HepG2 (cell line): ENCODE data around the gene NFATC2. TPM values are rescaled to one million over a fixed set of nuclear protein-coding genes. Genes with fewer than 3 reads are reported as not detected.
A peak's percentile ranks its signal among the peaks of the same experiment; 100 is the strongest.

Experiments used
- ATAC-seq: fragments of 200-7000 bp; cut with Tn5 transposase; 3 replicates; pipeline ENCODE4 v1.9.1; 2020; ENCODE audit warnings: mild to moderate bottlenecking, moderate library complexity
- BruUV-seq: library from RNA; stranded (reverse); fragments of 400-500 nt; replicated peaks from 2 replicates; lab custom pipeline; 2021; lab: Mats Ljungman, UMichigan
- CTCF ChIA-PET: fragments of 300-600 bp; formaldehyde crosslinking; extraction: SDS; loops from one replicate; lab custom pipeline; 2021; ENCODE audit warnings: low total read pairs, inconsistent platforms, low intra/inter-chr PET ratio; lab: Yijun Ruan, JAX
- POLR2A ChIA-PET: fragments of 350-600 bp; sonication (Branson Sonifier 250); formaldehyde crosslinking; loops from one replicate; lab custom pipeline; 2020; ENCODE audit warnings: antibody characterized with exemption, inconsistent platforms; lab: Yijun Ruan, JAX
- DNase-seq: peaks from one replicate; pipeline ENCODE4 v3.0.0-alpha.2; 2015; ENCODE audit warnings: low spot score
- FAIRE-seq: peaks from 3 replicates; lab custom pipeline; 2011; peaks lifted over from hg19 to GRCh38; lab: Jason Lieb, UNC
- H2AFZ ChIP-seq: one replicate; pipeline ENCODE4 v1.6.1; 2011; ENCODE audit warnings: low read length, inconsistent platforms
- H3K27ac ChIP-seq: fragments of 300-600 bp; 3 replicates; pipeline ENCODE4 v1.8.0; 2011; ENCODE audit warnings: mixed run types, mild to moderate bottlenecking, mixed read lengths, low read length, inconsistent platforms; ENCODE audit not compliant: insufficient read depth; ENCODE audit errors: extremely low read length
- H3K27me3 ChIP-seq, 2 experiments: fragments of 200-600 bp in 1 of 2; 2 replicates in 1 of 2; 3 replicates in 1 of 2; pipeline versions ENCODE4 v1.6.0 to v1.8.0; 2011; ENCODE audit warnings: low read length in 2 of 2, mild to moderate bottlenecking in 2 of 2, moderate library complexity in 2 of 2, inconsistent platforms in 1 of 2; ENCODE audit not compliant: insufficient read depth in 2 of 2, control insufficient read depth in 1 of 2
- H3K36me3 ChIP-seq, 2 experiments: fragments of 200-600 bp in 1 of 2; replicated peaks in 1 of 2; 2 replicates in 1 of 2; 3 replicates in 1 of 2; pipeline versions ENCODE4 v1.5.1 to v1.8.0; 2011; ENCODE audit warnings: low read length in 2 of 2, inconsistent platforms in 1 of 2; ENCODE audit not compliant: insufficient read depth in 2 of 2, control insufficient read depth in 1 of 2
- H3K4me1 ChIP-seq: 2 replicates; pipeline ENCODE4 v1.5.1; 2012; ENCODE audit warnings: low read length, inconsistent platforms; ENCODE audit not compliant: insufficient read depth
- H3K4me2 ChIP-seq: 2 replicates; pipeline ENCODE4 v1.6.0; 2011; ENCODE audit warnings: low read depth, low read length, inconsistent platforms
- H3K4me3 ChIP-seq, 3 experiments: fragments of 200-600 bp in 1 of 3; sonication (generic), shearing (Covaris generic) in 1 of 3; replicated peaks in 1 of 3; 2 replicates each; pipeline ENCODE4 v1.5.1; 2011 to 2016; ENCODE audit warnings: low read length in 3 of 3, inconsistent platforms in 2 of 3, low read depth in 2 of 3, mild to moderate bottlenecking in 2 of 3, control low read depth in 1 of 3, mixed read lengths in 1 of 3; ENCODE audit not compliant: insufficient read depth in 1 of 3
- H3K79me2 ChIP-seq: one replicate; pipeline ENCODE4 v1.6.1; 2011; ENCODE audit warnings: low read length, inconsistent platforms; ENCODE audit not compliant: insufficient read depth
- H3K9ac ChIP-seq: 2 replicates; pipeline ENCODE4 v1.6.0; 2011; ENCODE audit warnings: mild to moderate bottlenecking, low read depth, low read length, inconsistent platforms; ENCODE audit not compliant: insufficient read depth
- H3K9me3 ChIP-seq: 2 replicates; pipeline ENCODE4 v1.5.1; 2012; ENCODE audit warnings: mild to moderate bottlenecking, low read length
- H4K20me1 ChIP-seq: 2 replicates; pipeline ENCODE4 v1.6.0; 2011; ENCODE audit warnings: inconsistent platforms, mild to moderate bottlenecking, low read length, moderate library complexity; ENCODE audit not compliant: insufficient read depth
- CENPX ChIP-seq: sonication (generic); formaldehyde crosslinking; IDR thresholded peaks from 2 replicates; pipeline ENCODE4 v1.9.0; 2021; ENCODE audit warnings: mild to moderate bottlenecking, missing genetic modification reagents, moderate library complexity
- CREB1 ChIP-seq, 2 experiments: fragments of 450-650 bp in 1 of 2; IDR thresholded peaks; 2 replicates each; pipeline ENCODE4 v1.6.1; 2016 to 2017; ENCODE audit warnings: control low read depth in 1 of 2, mild to moderate bottlenecking in 1 of 2, missing compliant biosample characterization in 1 of 2, missing genetic modification characterization in 1 of 2
- ESRRA ChIP-seq: sonication (generic); formaldehyde crosslinking; IDR thresholded peaks from 2 replicates; pipeline ENCODE4 v1.5.1; 2020; ENCODE audit warnings: mild to moderate bottlenecking, low read depth, missing genetic modification reagents
- HMGA1 ChIP-seq: sonication (generic); formaldehyde crosslinking; conservative IDR thresholded peaks from 2 replicates; pipeline ENCODE4 v1.4.0; 2020; ENCODE audit warnings: missing genetic modification reagents
- HNF4G ChIP-seq, 2 experiments: sonication (generic) in 1 of 2; formaldehyde crosslinking in 1 of 2; IDR thresholded peaks; 2 replicates each; pipeline versions ENCODE4 v1.4.0 to v1.6.1; 2011 to 2020; ENCODE audit warnings: borderline replicate concordance in 2 of 2, low read depth in 2 of 2, mild to moderate bottlenecking in 2 of 2, low read length in 1 of 2, missing genetic modification reagents in 1 of 2, moderate library complexity in 1 of 2
- HOXA9 ChIP-seq: sonication (generic); formaldehyde crosslinking; IDR thresholded peaks from 2 replicates; pipeline ENCODE4 v1.8.1; 2022; ENCODE audit warnings: missing genetic modification reagents, mild to moderate bottlenecking, moderate library complexity, borderline replicate concordance
- MED1 ChIP-seq: sonication (generic); formaldehyde crosslinking; IDR thresholded peaks from 2 replicates; pipeline ENCODE4 v1.4.0; 2020; ENCODE audit warnings: missing genetic modification reagents
- MIER3 ChIP-seq: IDR thresholded peaks from 2 replicates; pipeline ENCODE4 v1.6.1; 2016; ENCODE audit warnings: missing compliant biosample characterization, borderline replicate concordance
- NFKB2 ChIP-seq: sonication (generic); formaldehyde crosslinking; IDR thresholded peaks from 2 replicates; pipeline ENCODE4 v1.4.0; 2020; ENCODE audit warnings: missing genetic modification reagents, borderline replicate concordance
- POLR2AphosphoS2 ChIP-seq: IDR thresholded peaks from 2 replicates; pipeline ENCODE4 v1.6.1; 2011; ENCODE audit warnings: low read depth, low read length, improper control_type of control experiment
- RFXAP ChIP-seq: sonication (generic); formaldehyde crosslinking; IDR thresholded peaks from 2 replicates; pipeline ENCODE4 v1.4.0; 2020; ENCODE audit warnings: missing genetic modification reagents, borderline replicate concordance
- SNAPC5 ChIP-seq: sonication (generic); formaldehyde crosslinking; IDR thresholded peaks from 2 replicates; pipeline ENCODE4 v1.8.1; 2023; ENCODE audit warnings: mild to moderate bottlenecking, missing genetic modification reagents, borderline replicate concordance
- TOPORS ChIP-seq: sonication (generic); formaldehyde crosslinking; IDR thresholded peaks from 2 replicates; pipeline ENCODE4 v1.8.0; 2023; ENCODE audit warnings: mild to moderate bottlenecking, missing genetic modification reagents
- ZFP91 ChIP-seq: sonication (generic); formaldehyde crosslinking; IDR thresholded peaks from 2 replicates; pipeline ENCODE4 v1.9.0; 2022; ENCODE audit warnings: missing genetic modification reagents, mild to moderate bottlenecking, borderline replicate concordance
- ZNF274 ChIP-seq: sonication (generic); formaldehyde crosslinking; IDR thresholded peaks from 2 replicates; pipeline ENCODE4 v1.5.1; 2020; ENCODE audit warnings: mild to moderate bottlenecking, missing genetic modification reagents
- ZNF552 ChIP-seq: sonication (generic); formaldehyde crosslinking; IDR thresholded peaks from 2 replicates; pipeline ENCODE4 v1.9.0; 2022; ENCODE audit warnings: missing genetic modification reagents, mild to moderate bottlenecking, borderline replicate concordance
- ZNF790 ChIP-seq: sonication (generic); formaldehyde crosslinking; IDR thresholded peaks from 2 replicates; pipeline ENCODE4 v1.8.0; 2022; ENCODE audit warnings: missing genetic modification reagents, mild to moderate bottlenecking, borderline replicate concordance
- WGBS: methylation state at CpG from one replicate; pipeline ENCODE4 v1.1.6; 2017; ENCODE audit warnings: low lambda C conversion rate; 5-methylcytosine and 5-hydroxymethylcytosine counted together
- in situ Hi-C: cut with HindIII; loops from 2 replicates; pipeline ENCODE4 v1.10.0; 2017; ENCODE audit warnings: low pct_unique_long_range_greater_than_20kb; ENCODE audit not compliant: extremely low pct_ligation_motif_present
- intact Hi-C: fragments of 100-400 bp; cut with micrococcal nuclease; formaldehyde crosslinking; loops from one replicate; pipeline ENCODE4 v1.10.0; 2022; ENCODE audit not compliant: unreplicated experiment
- polyA plus RNA-seq, 8 experiments: library from polyadenylated mRNA; depleted of rRNA in 3 of 8; stranded (reverse) in 7 of 8; unstranded in 1 of 8; fragments of >200 nt; fragmentation: Illumina TruSeq in 4 of 8; extraction: Trizol in 4 of 8; gene quantifications; 2 replicates each; pipeline versions ENCODE4 v1.2.1 to v1.2.3, GENCODE V29; 2011 to 2016; ENCODE audit warnings: low read depth in 4 of 8, missing spikeins in 1 of 8, mixed read lengths in 1 of 8; ENCODE audit not compliant: insufficient read depth in 1 of 8
- total RNA-seq, 5 experiments: library from RNA; depleted of rRNA; stranded (reverse); fragments of >200 nt; fragmentation: Illumina TruSeq; extraction: Trizol; gene quantifications; 2 replicates each; pipeline ENCODE4 v1.2.3, GENCODE V29; 2016; ENCODE audit warnings: low read depth in 1 of 5
- TF ChIP-seq, protein P1 (sequence below): sonication (generic); formaldehyde crosslinking; IDR thresholded peaks from 2 replicates; pipeline ENCODE4 v1.5.0; 2020; ENCODE audit warnings: missing genetic modification reagents
- TF ChIP-seq, protein P2 (sequence below): sonication (generic); formaldehyde crosslinking; IDR thresholded peaks from 2 replicates; pipeline ENCODE4 v1.5.0; 2020; ENCODE audit warnings: mild to moderate bottlenecking, low read depth, missing genetic modification reagents, borderline replicate concordance

NFATC2 gene
- total and polyA plus RNA-seq, 2 of the 13 experiments (the other 11 are each of a cell fraction or from before 2014, with no cell fraction given): 1.9 to 3.3 TPM

DNA sequence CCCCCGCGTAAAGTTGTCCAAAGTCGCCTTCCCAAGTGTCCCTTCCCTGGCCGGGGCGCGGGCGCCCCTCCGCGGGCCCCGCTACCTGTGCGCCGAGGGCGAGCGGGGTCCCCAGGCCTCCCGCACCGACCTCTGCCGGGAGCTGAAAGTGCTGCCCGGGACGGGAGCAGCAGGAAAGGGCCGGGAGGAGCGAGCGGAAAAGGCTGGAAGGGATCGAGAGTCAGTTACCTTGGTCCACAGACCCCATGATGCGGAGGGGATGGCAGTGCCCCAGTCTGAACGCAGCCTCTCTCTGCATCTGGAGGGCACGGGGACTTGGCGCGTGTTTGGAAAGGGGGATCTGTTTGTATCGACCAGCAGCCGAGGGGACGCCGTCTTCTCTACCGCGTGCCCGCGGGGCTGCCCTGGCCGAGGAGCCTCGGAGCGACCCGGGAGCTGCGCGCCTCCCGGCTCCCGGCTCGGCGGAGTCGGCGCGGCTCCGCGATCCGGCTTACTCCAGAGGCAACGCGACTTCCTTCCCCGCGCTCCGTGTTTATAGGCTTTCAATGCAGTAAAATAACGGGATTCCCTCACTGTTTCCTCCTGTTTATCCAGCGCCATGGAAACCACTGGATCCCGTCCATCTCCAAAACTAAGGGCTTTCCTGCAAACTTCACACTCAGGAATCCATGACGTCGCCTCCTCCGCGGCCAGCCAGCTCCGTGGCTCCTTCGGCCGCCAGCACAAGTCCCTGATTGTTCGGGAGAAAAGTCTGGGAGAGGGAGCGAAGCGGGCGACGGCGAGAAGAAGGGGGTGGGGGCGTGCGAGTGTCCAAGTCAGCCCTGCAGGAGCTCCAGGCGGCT, 20.0 kb upstream of the NFATC2 start:
- Histone ChIP-seq H3K4me3 (peak overlapping the region; percentile 44 to 75 (median 61)), H3K36me3 (no peaks in the 10 kb centered on the region), H3K27ac (no peak overlapping the region), H3K9me3 (no peaks in the 10 kb centered on the region), H3K27me3 (peaks cover 10 to 55% of the 10 kb centered on the region in 2 experiments; a peak in 4 of 5 replicates), H3K79me2 (no peaks in the 10 kb centered on the region), H3K4me1 (peaks cover 51% of the 10 kb centered on the region), H3K9ac (peak overlapping the region; percentile 59), H3K4me2 (peak overlapping the region; percentile 96), H2AFZ (no peak overlapping the region), H4K20me1 (peaks cover 11% of the 10 kb centered on the region; the same call in 1 of the 2 replicates)
- ChIA-PET POLR2A (interaction anchor here (1.2 to 2.8 kb wide), 8 partner anchors 9 to 76 kb away, joined by 3 to 16 read pairs (median 4); partner anchors contain the start of gene NFATC2), CTCF (interaction anchor here (1.1 kb wide), 1 partner anchor 19 kb away, joined by 3 read pairs; no protein-coding TSS in a partner anchor)
- no peak for FAIRE-seq
- in situ Hi-C loops (no loop called here), intact Hi-C loops (no loop called here)
- no TSS peak for BruUV-seq
- peak; percentile 76 for ATAC-seq
- no peak for DNase-seq
- WGBS: 2% methylated on average over 56 of the region's 76 CpGs
- TF ChIP-seq RFXAP (CRISPR knock-in tag) (no peak), CREB1 (IDR thresholded peaks at IDR 0.05) (no peak), CREB1 (CRISPR knock-in tag; IDR thresholded peaks at IDR 0.05) (no peak), POLR2AphosphoS2 (no peak), HNF4G (IDR thresholded peaks at IDR 0.05; ENCODE audit: borderline replicate concordance, low read depth, low read length) (no peak), HNF4G (CRISPR knock-in tag; IDR thresholded peaks at IDR 0.05; ENCODE audit: borderline replicate concordance, low read depth) (0 out of 2 replicates have a peak, but pooled peaks have one; percentile 31), ZNF552 (no peak), HOXA9 (CRISPR knock-in tag) (no peak), MIER3 (CRISPR knock-in tag) (no peak), HMGA1 (no peak), ZNF790 (peak; percentile 53; the same call in 1 of the 2 replicates), TOPORS (CRISPR knock-in tag) (0 out of 2 replicates have a peak, but pooled peaks have one; percentile 37), ESRRA (0 out of 2 replicates have a peak, but pooled peaks have one; percentile 42), SNAPC5 (CRISPR knock-in tag) (no peak), ZFP91 (peak; percentile 79; the same call in 1 of the 2 replicates), MED1 (CRISPR knock-in tag) (no peak), NFKB2 (CRISPR knock-in tag) (peak; percentile 40; the same call in 1 of the 2 replicates), ZNF274 (peak; percentile 54; the same call in 1 of the 2 replicates), CENPX (CRISPR knock-in tag) (no peak)
- TF ChIP-seq, protein P1, sequence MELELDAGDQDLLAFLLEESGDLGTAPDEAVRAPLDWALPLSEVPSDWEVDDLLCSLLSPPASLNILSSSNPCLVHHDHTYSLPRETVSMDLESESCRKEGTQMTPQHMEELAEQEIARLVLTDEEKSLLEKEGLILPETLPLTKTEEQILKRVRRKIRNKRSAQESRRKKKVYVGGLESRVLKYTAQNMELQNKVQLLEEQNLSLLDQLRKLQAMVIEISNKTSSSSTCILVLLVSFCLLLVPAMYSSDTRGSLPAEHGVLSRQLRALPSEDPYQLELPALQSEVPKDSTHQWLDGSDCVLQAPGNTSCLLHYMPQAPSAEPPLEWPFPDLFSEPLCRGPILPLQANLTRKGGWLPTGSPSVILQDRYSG (CRISPR knock-in tag): no peak
- TF ChIP-seq, protein P2, sequence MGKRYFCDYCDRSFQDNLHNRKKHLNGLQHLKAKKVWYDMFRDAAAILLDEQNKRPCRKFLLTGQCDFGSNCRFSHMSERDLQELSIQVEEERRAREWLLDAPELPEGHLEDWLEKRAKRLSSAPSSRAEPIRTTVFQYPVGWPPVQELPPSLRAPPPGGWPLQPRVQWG: no peak
